ENCODE measurements around the gene TTC28. TPM values are rescaled to one million over a fixed set of nuclear protein-coding genes. Genes with fewer than 3 reads are reported as not detected.

Gene TTC28
- total and polyA plus RNA-seq, 10 of the 15 experiments (the other 5 are each of a cell fraction or from before 2014, with no cell fraction given) = 0.15 to 8.4 (median 1.4) TPM

- in situ Hi-C loops (cut with MboI) (loop anchor here (25.0 kb wide), 1 partner anchor 1252 kb away; no protein-coding TSS in a partner anchor), intact Hi-C loops (cut with micrococcal nuclease; ENCODE audit: unreplicated experiment) (loop anchor here (5.0 to 10.0 kb wide), 2 partner anchors 607 to 810 kb away; no protein-coding TSS in a partner anchor)
- Histone ChIP-seq H3K4me2 (ENCODE audit: control insufficient read depth, insufficient read depth) (no peak overlapping the region), H3K9ac (ENCODE audit: control insufficient read depth, insufficient read depth, low read length) (no peak overlapping the region), H3K27ac (ENCODE audit: control insufficient read depth, insufficient read depth) (no peak overlapping the region), H2AFZ (ENCODE audit: control insufficient read depth, low read depth, low read length) (no peak overlapping the region), H3K4me3 (no peak overlapping the region), H3K27me3 (replicated peaks in 1 of 2; ENCODE audit: control insufficient read depth in 2 of 2, insufficient read depth in 2 of 2, low read length in 1 of 2) (no peaks in the 10 kb centered on the region), H3K36me3 (ENCODE audit: control insufficient read depth in 2 of 2, insufficient read depth in 2 of 2, low read length in 1 of 2) (no peaks in the 10 kb centered on the region), H3K4me1 (ENCODE audit: control insufficient read depth, insufficient read depth, low read length) (no peaks in the 10 kb centered on the region), H4K20me1 (ENCODE audit: control insufficient read depth, insufficient read depth) (no peaks in the 10 kb centered on the region; the same call in 1 of the 2 replicates), H3K9me3 (replicated peaks; ENCODE audit: control insufficient read depth, insufficient read depth, low read length) (no peaks in the 10 kb centered on the region), H3K79me2 (ENCODE audit: control insufficient read depth, insufficient read depth, low read length) (no peaks in the 10 kb centered on the region)
- ATAC-seq = no peak
- BruUV-seq (replicated peaks) = no TSS peak
- no peak for FAIRE-seq
- no peak for DNase-seq (ENCODE audit: low read depth, low spot score)
- 39% methylated on average over 18 of the region's 18 CpGs for WGBS (ENCODE audit: insufficient coverage, insufficient replicate concordance, low lambda C conversion rate, missing lambda C conversion rate)
- ChIA-PET SMC1A (ENCODE audit: uncharacterized antibody, unreplicated experiment) (no interaction called here), RAD21 (ENCODE audit: unreplicated experiment) (interaction anchor here (0.6 kb wide), 1 partner anchor 132 kb away, joined by 3 read pairs; no protein-coding TSS in a partner anchor), POLR2A (no interaction called here), CTCF (interaction anchor here (0.6 to 1.4 kb wide), 4 partner anchors 133 to 579 kb away, joined by 3 to 4 read pairs (median 3); no protein-coding TSS in a partner anchor)
- TF ChIP-seq GATAD2B (conservative IDR thresholded peaks at IDR 0.05; ENCODE audit: low read depth) (no peak), HDAC6 (IDR thresholded peaks at IDR 0.05; ENCODE audit: unreplicated experiment) (no peak), IKZF2 (IDR thresholded peaks at IDR 0.05) (no peak), CHD2 (IDR thresholded peaks at IDR 0.05; ENCODE audit: borderline replicate concordance, low read depth, low read length) (no peak), TBL1XR1 (IDR thresholded peaks at IDR 0.05; ENCODE audit: low read depth, low read length) (no peak), HDAC2 (IDR thresholded peaks at IDR 0.05) (no peak), STAT3 (IDR thresholded peaks at IDR 0.05; ENCODE audit: low read depth, low read length) (no peak), ATF2 (IDR thresholded peaks at IDR 0.05; ENCODE audit: low read length) (no peak), ZNF687 (IDR thresholded peaks at IDR 0.05) (no peak), ELK1 (IDR thresholded peaks at IDR 0.05; ENCODE audit: low read depth, low read length) (no peak), ZNF217 (IDR thresholded peaks at IDR 0.05) (no peak), NR2C2 (IDR thresholded peaks at IDR 0.05; ENCODE audit: borderline replicate concordance, control insufficient read depth, insufficient read length, low read depth) (no peak)
- TF ChIP-seq, protein P1, sequence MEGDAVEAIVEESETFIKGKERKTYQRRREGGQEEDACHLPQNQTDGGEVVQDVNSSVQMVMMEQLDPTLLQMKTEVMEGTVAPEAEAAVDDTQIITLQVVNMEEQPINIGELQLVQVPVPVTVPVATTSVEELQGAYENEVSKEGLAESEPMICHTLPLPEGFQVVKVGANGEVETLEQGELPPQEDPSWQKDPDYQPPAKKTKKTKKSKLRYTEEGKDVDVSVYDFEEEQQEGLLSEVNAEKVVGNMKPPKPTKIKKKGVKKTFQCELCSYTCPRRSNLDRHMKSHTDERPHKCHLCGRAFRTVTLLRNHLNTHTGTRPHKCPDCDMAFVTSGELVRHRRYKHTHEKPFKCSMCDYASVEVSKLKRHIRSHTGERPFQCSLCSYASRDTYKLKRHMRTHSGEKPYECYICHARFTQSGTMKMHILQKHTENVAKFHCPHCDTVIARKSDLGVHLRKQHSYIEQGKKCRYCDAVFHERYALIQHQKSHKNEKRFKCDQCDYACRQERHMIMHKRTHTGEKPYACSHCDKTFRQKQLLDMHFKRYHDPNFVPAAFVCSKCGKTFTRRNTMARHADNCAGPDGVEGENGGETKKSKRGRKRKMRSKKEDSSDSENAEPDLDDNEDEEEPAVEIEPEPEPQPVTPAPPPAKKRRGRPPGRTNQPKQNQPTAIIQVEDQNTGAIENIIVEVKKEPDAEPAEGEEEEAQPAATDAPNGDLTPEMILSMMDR (IDR thresholded peaks at IDR 0.05 in 2 of 3, conservative IDR thresholded peaks at IDR 0.05 in 1 of 3; ENCODE audit: control insufficient read depth in 2 of 3, extremely low read depth in 1 of 3, insufficient read depth in 1 of 3, low read depth in 3 of 3, low read length in 3 of 3) = no peak
- TF ChIP-seq, protein P2, sequence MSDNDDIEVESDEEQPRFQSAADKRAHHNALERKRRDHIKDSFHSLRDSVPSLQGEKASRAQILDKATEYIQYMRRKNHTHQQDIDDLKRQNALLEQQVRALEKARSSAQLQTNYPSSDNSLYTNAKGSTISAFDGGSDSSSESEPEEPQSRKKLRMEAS (IDR thresholded peaks at IDR 0.05; ENCODE audit: low read depth, low read length) = no peak
Measured at GRCh38 chr22:28014211-28015045, 665.2 kb downstream of the TTC28 start.

Data from GM12878 (cell line).